IPS-NIHi7 (cell line): Measurements from ENCODE around the gene SLC5A5.
"Not testable (repeated sequence)": the region's sequence is repeated elsewhere in the genome, so short reads cannot be mapped to it uniquely, and the experiment has no call there.

Source experiments
- DNase-seq: peaks from one replicate; pipeline ENCODE4 v3.0.0; 2012; ENCODE audit warnings: mixed read lengths; ENCODE audit errors: extremely low spot score

SLC5A5 gene

GRCh38 chr19:17871032-17871877 is 490 bp upstream of the SLC5A5 start:
- DNase-seq: no peak

- DNase-seq: no peak
Observed at GRCh38 chr19:17872251-17873001, 681 bp downstream of the SLC5A5 start.

- peak; percentile 98 for DNase-seq
Observed at GRCh38 chr19:17873786-17874757, 2.3 kb downstream of the SLC5A5 start.

- DNase-seq: no peak
Observed at GRCh38 chr19:17874758-17875135, 3.0 kb downstream of the SLC5A5 start.

- DNase-seq: no peak
Observed at GRCh38 chr19:17877696-17878095, 6.0 kb downstream of the SLC5A5 start.

GRCh38 chr19:17879466-17879865 is 7.7 kb downstream of the SLC5A5 start:
- DNase-seq: no peak

- DNase-seq: no peak
Observed at GRCh38 chr19:17881701-17882100, 10.0 kb downstream of the SLC5A5 start.

GRCh38 chr19:17883627-17884410 is 12.1 kb downstream of the SLC5A5 start:
- peak; percentile 56 for DNase-seq

- no peak for DNase-seq
Observed at GRCh38 chr19:17886515-17886914, 14.8 kb downstream of the SLC5A5 start.

GRCh38 chr19:17887221-17887620 is 15.5 kb downstream of the SLC5A5 start:
- not testable (repeated sequence) for DNase-seq

GRCh38 chr19:17888260-17888659 is 16.5 kb downstream of the SLC5A5 start:
- no peak for DNase-seq

- DNase-seq: peak; percentile 91
Observed at GRCh38 chr19:17889609-17890214, 18.0 kb downstream of the SLC5A5 start.

GRCh38 chr19:17893766-17894165 is 22.0 kb downstream of the SLC5A5 start:
- no peak for DNase-seq

- no peak for DNase-seq
Observed at GRCh38 chr19:17902701-17903100, 31.0 kb downstream of the SLC5A5 start.

GRCh38 chr19:17908244-17908643 is 36.5 kb downstream of the SLC5A5 start:
- DNase-seq: no peak

- peak; percentile 56 for DNase-seq
Observed at GRCh38 chr19:17909003-17909732, 37.4 kb downstream of the SLC5A5 start.

GRCh38 chr19:17910791-17911360 is 39.1 kb downstream of the SLC5A5 start:
- DNase-seq: no peak

GRCh38 chr19:17915940-17916593 is 44.3 kb downstream of the SLC5A5 start:
- no peak for DNase-seq

GRCh38 chr19:17918151-17918550 is 46.4 kb downstream of the SLC5A5 start:
- not testable (repeated sequence) for DNase-seq
